ENCODE measurements around the gene ASXL2. TPM values are rescaled to one million over a fixed set of nuclear protein-coding genes. Genes with fewer than 3 reads are reported as not detected.

ASXL2 gene
- total RNA-seq, 6 experiments from 2014 or later, result 9.1 to 13.4 (median 12.0) TPM

DNA sequence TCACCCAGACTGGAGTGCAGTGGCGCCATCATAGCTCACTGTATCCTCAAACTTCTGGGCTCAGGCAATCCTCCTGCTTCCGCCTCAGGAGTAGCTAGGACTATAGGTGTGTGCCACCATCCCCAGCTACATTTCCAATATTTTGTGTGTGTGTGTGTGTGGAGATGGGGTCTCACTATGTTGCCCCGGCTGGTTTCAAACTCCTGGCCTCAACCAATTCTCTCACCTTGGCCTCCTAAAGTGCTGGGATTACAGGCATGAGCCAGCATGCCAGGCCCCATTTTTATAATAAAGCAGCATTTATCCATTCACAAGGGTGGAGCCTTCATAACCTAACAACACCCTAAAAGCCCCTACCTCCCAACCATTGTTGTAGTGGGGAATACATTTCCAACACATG, 152.4 kb downstream of the ASXL2 start:
- H3K4me1 ChIP-seq, result no peaks in the 10 kb centered on the region
- no peaks in the 10 kb centered on the region for H3K36me3 ChIP-seq
- no peak for DNase-seq
- intact Hi-C loops (cut with DNase I), result no loop called here
- H3K27me3 ChIP-seq, result no peaks in the 10 kb centered on the region
- no peaks in the 10 kb centered on the region for H3K9me3 ChIP-seq
- no peak overlapping the region for H3K4me3 ChIP-seq
- 100% methylated on average over 3 of the region's 3 CpGs for WGBS (ENCODE audit: insufficient coverage, low coverage, low lambda C conversion rate, missing lambda C conversion rate)
- TF ChIP-seq, protein P1, sequence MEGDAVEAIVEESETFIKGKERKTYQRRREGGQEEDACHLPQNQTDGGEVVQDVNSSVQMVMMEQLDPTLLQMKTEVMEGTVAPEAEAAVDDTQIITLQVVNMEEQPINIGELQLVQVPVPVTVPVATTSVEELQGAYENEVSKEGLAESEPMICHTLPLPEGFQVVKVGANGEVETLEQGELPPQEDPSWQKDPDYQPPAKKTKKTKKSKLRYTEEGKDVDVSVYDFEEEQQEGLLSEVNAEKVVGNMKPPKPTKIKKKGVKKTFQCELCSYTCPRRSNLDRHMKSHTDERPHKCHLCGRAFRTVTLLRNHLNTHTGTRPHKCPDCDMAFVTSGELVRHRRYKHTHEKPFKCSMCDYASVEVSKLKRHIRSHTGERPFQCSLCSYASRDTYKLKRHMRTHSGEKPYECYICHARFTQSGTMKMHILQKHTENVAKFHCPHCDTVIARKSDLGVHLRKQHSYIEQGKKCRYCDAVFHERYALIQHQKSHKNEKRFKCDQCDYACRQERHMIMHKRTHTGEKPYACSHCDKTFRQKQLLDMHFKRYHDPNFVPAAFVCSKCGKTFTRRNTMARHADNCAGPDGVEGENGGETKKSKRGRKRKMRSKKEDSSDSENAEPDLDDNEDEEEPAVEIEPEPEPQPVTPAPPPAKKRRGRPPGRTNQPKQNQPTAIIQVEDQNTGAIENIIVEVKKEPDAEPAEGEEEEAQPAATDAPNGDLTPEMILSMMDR (IDR thresholded peaks at IDR 0.05), result no peak
- TF ChIP-seq POLR2A (IDR thresholded peaks at IDR 0.05), result no peak
- no peak overlapping the region for H3K27ac ChIP-seq
- ATAC-seq, result no peak

DNA sequence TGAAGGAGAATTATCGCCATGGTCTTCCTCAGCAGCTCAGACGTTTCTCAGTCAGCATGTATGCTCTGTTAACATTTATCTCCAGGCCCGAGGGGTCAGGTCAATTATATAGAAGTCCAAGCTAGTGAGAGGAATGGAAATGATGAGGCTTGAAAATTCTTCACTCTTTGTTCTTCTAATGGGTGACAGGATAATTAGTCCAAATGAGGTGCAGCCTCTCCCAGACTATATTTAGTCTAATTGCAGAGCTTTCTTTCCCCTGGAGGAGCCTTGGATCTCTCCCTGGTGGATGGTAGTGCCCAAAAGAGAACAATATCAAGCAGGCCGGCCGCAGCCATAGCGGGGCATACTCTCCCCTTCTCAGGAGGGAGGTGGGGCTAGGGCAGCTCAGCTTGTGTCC, 153.5 kb downstream of the ASXL2 start:
- TF ChIP-seq POLR2A (IDR thresholded peaks at IDR 0.05), result no peak
- TF ChIP-seq, protein P1 (IDR thresholded peaks at IDR 0.05), result no peak
- DNase-seq (no peak), ATAC-seq (no peak)
- Histone ChIP-seq H3K4me1 (no peaks in the 10 kb centered on the region), H3K27me3 (no peaks in the 10 kb centered on the region), H3K36me3 (no peaks in the 10 kb centered on the region), H3K9me3 (no peaks in the 10 kb centered on the region), H3K4me3 (no peak overlapping the region), H3K27ac (no peak overlapping the region)
- intact Hi-C loops (cut with DNase I), result no loop called here
- 77% methylated on average over 5 of the region's 6 CpGs for WGBS (ENCODE audit: insufficient coverage, low coverage, low lambda C conversion rate, missing lambda C conversion rate)

DNA sequence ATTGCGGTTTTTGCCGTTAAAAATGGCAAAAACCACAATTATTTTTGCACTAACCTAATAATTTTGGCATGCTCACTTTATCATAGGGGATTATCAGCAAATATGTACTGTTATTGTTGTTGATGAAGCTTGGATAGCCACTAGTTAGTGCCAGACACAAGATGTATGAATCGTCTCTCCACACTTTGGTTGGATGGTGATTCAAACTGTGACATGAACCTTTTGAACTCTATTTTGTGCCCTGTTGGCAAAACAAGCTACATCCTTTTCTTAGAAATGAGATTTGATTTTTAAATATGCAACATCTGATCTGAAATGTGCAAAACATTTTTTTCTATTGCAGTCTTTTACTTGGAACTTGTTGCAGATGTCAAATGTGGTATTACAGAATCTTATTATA, 156.1 kb downstream of the ASXL2 start:
- intact Hi-C loops (cut with DNase I), result no loop called here
- no peak for DNase-seq
- 78% methylated on average over 3 of the region's 3 CpGs for WGBS (ENCODE audit: insufficient coverage, low coverage, low lambda C conversion rate, missing lambda C conversion rate)

DNA sequence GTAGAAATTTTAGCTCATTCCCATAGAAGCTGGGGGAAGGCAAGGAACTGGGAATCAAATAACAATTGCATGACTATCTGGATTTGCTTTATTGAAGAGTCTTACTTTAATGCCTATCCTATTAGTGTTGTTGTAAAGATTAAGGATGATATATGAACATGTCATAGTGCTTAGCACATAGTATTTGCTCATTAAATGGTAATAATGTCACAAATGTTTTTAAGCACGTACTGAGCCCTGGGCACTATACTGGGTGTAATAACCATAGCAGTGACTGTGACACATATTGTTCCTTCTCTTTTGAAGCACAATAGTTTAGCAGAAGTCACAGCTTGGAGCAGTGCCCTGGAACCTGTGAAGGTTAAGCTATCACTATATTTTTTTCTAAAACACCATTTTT, 157.7 kb downstream of the ASXL2 start:
- no peak for ATAC-seq
- H3K9me3 ChIP-seq, result no peaks in the 10 kb centered on the region
- no peak overlapping the region for H3K27ac ChIP-seq
- no peak overlapping the region for H3K4me3 ChIP-seq
- intact Hi-C loops (cut with DNase I), result no loop called here
- no peaks in the 10 kb centered on the region for H3K27me3 ChIP-seq
- 90% methylated on average over 1 of the region's 1 CpG for WGBS (ENCODE audit: insufficient coverage, low coverage, low lambda C conversion rate, missing lambda C conversion rate)
- no peak for DNase-seq
- no peak for TF ChIP-seq POLR2A (IDR thresholded peaks at IDR 0.05)
- TF ChIP-seq, protein P1 (IDR thresholded peaks at IDR 0.05), result no peak
- no peaks in the 10 kb centered on the region for H3K4me1 ChIP-seq
- no peaks in the 10 kb centered on the region for H3K36me3 ChIP-seq

More for the DNA sequence above, 156.1 kb downstream of the ASXL2 start:
- H3K4me1 ChIP-seq, result no peaks in the 10 kb centered on the region
- ATAC-seq, result no peak
- no peaks in the 10 kb centered on the region for H3K27me3 ChIP-seq
- no peak for TF ChIP-seq POLR2A (IDR thresholded peaks at IDR 0.05)
- TF ChIP-seq, protein P1 (IDR thresholded peaks at IDR 0.05), result no peak
- H3K27ac ChIP-seq, result no peak overlapping the region
- H3K9me3 ChIP-seq, result no peaks in the 10 kb centered on the region
- no peak overlapping the region for H3K4me3 ChIP-seq
- H3K36me3 ChIP-seq, result no peaks in the 10 kb centered on the region

DNA sequence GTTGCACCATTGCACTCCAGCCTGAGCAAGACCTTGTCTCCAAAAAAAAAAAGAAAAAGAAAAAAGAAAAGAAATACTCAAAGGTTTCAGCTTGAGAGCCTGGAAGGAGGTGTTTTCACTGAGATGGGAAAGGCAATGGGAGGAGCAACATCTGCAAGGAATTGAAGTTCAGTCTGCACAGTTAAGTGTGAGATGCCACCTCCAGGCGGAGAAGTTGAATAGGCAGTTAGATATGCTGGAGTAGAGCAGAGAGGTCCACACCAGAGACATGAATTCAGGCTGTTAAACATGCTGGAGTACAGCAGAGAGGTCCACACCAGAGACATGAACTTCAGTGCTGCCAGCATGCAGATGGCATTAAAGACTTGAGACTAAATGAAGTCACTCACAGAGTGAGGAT, 163.5 kb downstream of the ASXL2 start:
- Histone ChIP-seq H3K36me3 (no peaks in the 10 kb centered on the region), H3K4me1 (no peaks in the 10 kb centered on the region), H3K4me3 (no peak overlapping the region), H3K27me3 (no peaks in the 10 kb centered on the region), H3K27ac (no peak overlapping the region), H3K9me3 (no peaks in the 10 kb centered on the region)
- intact Hi-C loops (cut with DNase I), result no loop called here
- DNase-seq (no peak), ATAC-seq (no peak)
- TF ChIP-seq, protein P1 (IDR thresholded peaks at IDR 0.05), result no peak
- TF ChIP-seq POLR2A (IDR thresholded peaks at IDR 0.05), result no peak
- WGBS (ENCODE audit: insufficient coverage, low coverage, low lambda C conversion rate, missing lambda C conversion rate), result 83% methylated on average over 1 of the region's 1 CpG
